Stimulated activated effector memory CD8-positive, alpha-beta T cell treated with anti-CD3 and anti-CD28 coated beads, Interleukin-12 subunit alpha, Interleukin-12 subunit beta, amount 100 ng/mL, for 72 hours (primary cell): ENCODE measurements around the gene POLR3E.
"Not testable (repeated sequence)": the region's sequence is repeated elsewhere in the genome, so short reads cannot be mapped to it uniquely, and the experiment has no call there.

Experiments
- ATAC-seq: fragments of 150-1000 bp; cut with Tn5 transposase; 2 replicates; pipeline ENCODE4 v1.10.0; 2021
- DNase-seq, 2 donors: peaks; one replicate each; pipeline ENCODE4 v3.0.0; 2021 to 2022; ENCODE audit warnings: low spot score in 2 of 2
- H3K27ac Mint-ChIP-seq: one replicate; pipeline ENCODE4 v1.8.0; 2022; ENCODE audit warnings: mild to moderate bottlenecking, mixed read lengths
- H3K36me3 Mint-ChIP-seq: one replicate; pipeline ENCODE4 v1.8.0; 2022; ENCODE audit warnings: mild to moderate bottlenecking, mixed read lengths
- H3K4me1 Mint-ChIP-seq: one replicate; pipeline ENCODE4 v1.8.0; 2022; ENCODE audit warnings: mixed read lengths
- H3K4me3 Mint-ChIP-seq: one replicate; pipeline ENCODE4 v1.8.0; 2022; ENCODE audit warnings: mild to moderate bottlenecking, mixed read lengths
- H3K9me3 Mint-ChIP-seq: one replicate; pipeline ENCODE4 v1.8.0; 2022; ENCODE audit warnings: mixed read lengths

The POLR3E gene

DNA sequence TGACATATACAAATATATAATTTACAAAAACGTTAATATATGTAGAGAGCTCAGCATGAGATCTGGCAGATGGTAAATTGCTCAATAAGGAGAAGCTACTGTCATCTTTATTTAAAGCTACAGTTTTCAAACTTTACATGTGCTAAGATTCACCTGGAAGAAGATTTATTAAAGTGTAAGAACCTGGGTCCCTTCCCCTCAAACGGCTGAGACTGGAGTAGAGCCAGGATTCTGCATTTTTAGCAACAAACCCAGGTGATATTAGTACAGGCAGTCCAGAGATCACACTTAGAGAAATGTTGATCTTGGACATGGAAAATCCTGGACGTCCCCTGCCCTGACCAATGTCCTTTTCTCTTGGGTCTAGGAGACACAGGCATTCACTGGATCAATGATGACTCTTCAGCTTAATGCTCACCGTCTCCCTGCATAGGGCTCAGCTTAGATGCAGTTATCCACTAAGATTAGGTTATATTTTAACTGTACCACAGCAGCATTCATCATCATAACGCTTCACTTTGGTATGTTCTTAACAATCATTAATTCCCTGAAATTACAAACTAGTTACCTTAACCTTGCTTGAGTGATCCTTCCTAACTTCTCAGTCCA, 56.8 kb downstream of the POLR3E start:
- Mint-ChIP-seq H3K27ac (peak overlapping the region; percentile 86), H3K4me3 (peak overlapping the region; percentile 11), H3K9me3 (no peaks in the 10 kb centered on the region), H3K4me1 (peaks cover 48% of the 10 kb centered on the region), H3K36me3 (peaks cover 23% of the 10 kb centered on the region)
- no peak for DNase-seq
- no peak for ATAC-seq

DNA sequence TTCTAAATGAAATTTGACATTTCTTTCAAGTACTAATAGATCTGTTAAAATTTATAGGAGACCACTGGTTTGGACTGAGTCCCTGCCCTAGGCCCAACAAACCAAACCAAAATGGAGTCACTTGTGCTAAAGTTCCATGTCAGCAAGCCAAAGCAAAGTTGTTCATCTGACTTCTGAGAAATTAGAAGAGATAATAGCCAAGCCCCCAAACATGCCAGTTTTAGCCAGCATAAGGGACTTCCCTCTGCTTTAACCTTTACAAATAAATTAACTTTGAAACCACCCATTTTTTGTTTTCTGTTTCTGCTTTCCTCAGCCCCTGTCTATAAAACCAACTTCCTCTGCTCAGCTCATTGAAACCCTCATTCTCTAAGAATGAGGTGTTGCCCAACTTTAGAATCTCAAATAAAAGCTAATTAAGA, 58.3 kb downstream of the POLR3E start:
- Mint-ChIP-seq H3K4me3 (no peak overlapping the region), H3K4me1 (peaks cover 57% of the 10 kb centered on the region)

DNA sequence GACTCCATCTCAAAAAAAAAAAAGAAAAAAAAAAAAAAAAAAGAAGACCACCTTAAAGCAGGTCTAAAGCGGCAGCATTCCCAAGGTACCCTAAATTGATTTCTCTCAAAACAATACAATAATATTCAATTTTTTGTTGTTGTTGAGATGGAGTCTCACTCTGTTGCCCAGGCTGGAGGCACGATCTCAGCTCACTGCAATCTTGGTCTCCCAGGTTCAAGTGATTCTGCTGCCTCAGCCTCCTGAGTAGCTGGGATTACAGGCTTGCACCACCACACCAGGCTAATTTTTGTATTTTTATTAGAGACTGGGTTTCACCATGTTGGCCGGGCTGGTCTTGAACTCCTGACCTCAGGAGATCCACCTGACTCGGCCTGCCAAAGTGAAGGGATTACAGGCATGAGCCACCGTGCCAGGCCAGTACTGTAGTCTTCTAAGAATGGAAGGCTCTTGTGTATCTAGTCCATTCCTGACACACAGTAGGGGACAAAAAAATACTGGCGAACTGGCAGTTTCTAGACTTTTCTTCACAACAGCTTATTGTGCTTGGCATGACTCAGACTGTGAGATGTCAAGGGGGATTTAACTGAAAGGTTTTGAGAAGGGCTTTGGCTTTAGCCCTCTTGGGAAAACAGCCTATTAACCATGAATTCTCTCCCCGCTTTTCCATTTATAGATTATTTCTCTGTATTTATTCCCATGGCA, 59.9 kb downstream of the POLR3E start:
- H3K9me3 Mint-ChIP-seq, result no peaks in the 10 kb centered on the region
- ATAC-seq (peak; percentile 64), DNase-seq (no peak)
- peaks cover 33% of the 10 kb centered on the region for H3K36me3 Mint-ChIP-seq
- H3K4me1 Mint-ChIP-seq, result peaks cover 64% of the 10 kb centered on the region
- peak overlapping the region; percentile 43 for H3K4me3 Mint-ChIP-seq
- H3K27ac Mint-ChIP-seq, result peak overlapping the region; percentile 94

More for the DNA sequence above, 58.3 kb downstream of the POLR3E start:
- DNase-seq (no peak), ATAC-seq (peak; percentile 36)
- peaks cover 17% of the 10 kb centered on the region for H3K36me3 Mint-ChIP-seq
- H3K27ac Mint-ChIP-seq, result peak overlapping the region; percentile 32
- H3K9me3 Mint-ChIP-seq, result no peaks in the 10 kb centered on the region

DNA sequence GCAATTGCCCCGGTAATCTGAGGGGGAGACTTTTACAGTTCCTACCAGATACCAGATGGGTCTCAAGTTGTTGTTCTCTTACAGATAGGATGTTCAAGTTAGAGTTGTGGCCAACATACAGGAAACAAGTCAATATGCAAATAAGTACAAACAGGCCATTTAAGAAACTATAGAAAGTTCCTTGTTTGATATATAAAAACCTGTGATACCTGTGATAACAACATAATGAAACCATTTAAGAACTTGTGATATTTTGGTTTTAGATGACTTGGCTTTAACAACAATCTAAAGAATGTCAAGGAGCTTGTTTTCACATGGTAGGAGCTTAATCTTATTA, 60.4 kb downstream of the POLR3E start:
- DNase-seq (no peak), ATAC-seq (peak; percentile 69)
- peaks cover 64% of the 10 kb centered on the region for H3K4me1 Mint-ChIP-seq
- H3K36me3 Mint-ChIP-seq, result peaks cover 38% of the 10 kb centered on the region
- H3K4me3 Mint-ChIP-seq, result peak overlapping the region; percentile 43
- H3K9me3 Mint-ChIP-seq, result no peaks in the 10 kb centered on the region
- H3K27ac Mint-ChIP-seq, result peak overlapping the region; percentile 94

DNA sequence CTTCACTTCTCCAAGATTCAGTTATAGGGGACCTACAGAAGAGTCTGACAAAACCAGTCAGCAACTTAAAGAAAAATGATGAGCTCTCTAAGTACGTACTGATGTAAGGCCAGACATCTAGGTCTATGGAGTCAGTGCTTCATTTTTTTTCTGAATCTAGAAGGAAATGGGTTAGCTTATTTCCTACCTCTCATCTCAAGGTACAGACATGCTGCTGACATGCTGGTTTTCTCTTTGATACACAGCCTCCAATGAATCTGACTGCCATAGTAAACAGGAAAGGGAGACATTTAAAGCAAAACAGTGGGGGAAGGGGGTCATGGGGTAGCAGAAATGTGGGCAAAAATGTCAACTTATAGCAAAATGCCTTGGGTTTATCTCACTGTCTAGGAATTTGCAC, 60.8 kb downstream of the POLR3E start:
- Mint-ChIP-seq H3K4me1 (peaks cover 63% of the 10 kb centered on the region), H3K27ac (peak overlapping the region; percentile 94), H3K9me3 (no peaks in the 10 kb centered on the region), H3K4me3 (peak overlapping the region; percentile 43), H3K36me3 (peaks cover 42% of the 10 kb centered on the region)
- ATAC-seq (peak; percentile 40), DNase-seq (no peak)

DNA sequence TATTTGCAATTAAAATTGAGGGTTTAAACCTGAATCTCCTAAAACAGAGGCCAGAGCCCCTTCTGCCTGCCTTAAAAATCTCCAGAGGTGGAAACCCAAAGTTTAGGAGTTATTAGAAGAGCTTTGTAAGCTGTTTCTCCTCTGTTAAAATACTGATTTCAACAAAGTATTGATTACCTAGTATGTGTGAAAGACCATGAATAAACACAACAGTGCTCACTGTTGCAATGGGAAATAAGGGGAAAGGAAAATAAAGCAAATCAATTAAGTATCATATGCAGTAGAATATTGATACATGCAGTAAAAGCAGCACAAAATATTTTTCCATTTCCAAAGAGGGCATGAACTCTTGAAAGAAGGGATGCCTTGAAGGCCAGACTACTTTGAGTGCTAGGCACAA, 62.5 kb downstream of the POLR3E start:
- Mint-ChIP-seq H3K9me3 (no peaks in the 10 kb centered on the region), H3K36me3 (peaks cover 59% of the 10 kb centered on the region), H3K4me1 (peaks cover 47% of the 10 kb centered on the region), H3K4me3 (no peak overlapping the region), H3K27ac (peak overlapping the region; percentile 94)
- DNase-seq (no peak), ATAC-seq (no peak)

DNA sequence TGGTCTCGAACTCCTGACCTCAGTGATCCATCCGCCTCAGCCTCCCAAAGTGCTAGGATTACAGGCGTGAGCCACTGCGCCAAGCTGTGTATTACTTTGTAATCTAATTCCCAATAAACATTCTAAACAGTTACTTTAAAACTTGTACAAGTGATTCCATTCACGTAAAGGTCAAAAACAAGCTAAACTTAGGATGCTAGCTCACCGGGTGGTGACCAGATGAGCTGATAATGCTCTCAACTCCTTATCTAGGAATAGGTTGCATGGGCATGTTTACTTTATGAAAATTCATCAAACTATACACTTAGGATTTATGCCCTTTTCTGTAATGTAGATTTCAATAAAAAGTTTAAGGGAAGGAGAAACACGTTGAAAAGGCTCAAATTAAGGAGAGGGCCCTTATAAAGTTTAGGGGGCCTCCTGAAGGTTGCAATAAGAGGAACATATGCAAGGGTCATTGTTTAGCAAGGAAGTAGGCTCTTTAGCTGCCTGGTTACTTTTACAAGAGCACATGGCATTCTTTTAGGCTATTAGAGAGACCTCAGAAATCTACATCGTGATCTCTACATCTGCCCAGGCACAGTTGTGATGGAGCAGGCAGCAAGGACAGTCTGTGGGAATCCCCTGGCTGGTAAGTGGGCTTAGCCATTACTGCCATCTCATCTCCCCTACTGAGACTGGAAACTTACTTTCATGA, 63.9 kb downstream of the POLR3E start:
- DNase-seq, result no peak
- H3K4me1 Mint-ChIP-seq, result peaks cover 47% of the 10 kb centered on the region
- H3K36me3 Mint-ChIP-seq, result peaks cover 62% of the 10 kb centered on the region
- no peaks in the 10 kb centered on the region for H3K9me3 Mint-ChIP-seq
- peak; percentile 55 for ATAC-seq
- H3K4me3 Mint-ChIP-seq, result no peak overlapping the region
- peak overlapping the region; percentile 82 for H3K27ac Mint-ChIP-seq

DNA sequence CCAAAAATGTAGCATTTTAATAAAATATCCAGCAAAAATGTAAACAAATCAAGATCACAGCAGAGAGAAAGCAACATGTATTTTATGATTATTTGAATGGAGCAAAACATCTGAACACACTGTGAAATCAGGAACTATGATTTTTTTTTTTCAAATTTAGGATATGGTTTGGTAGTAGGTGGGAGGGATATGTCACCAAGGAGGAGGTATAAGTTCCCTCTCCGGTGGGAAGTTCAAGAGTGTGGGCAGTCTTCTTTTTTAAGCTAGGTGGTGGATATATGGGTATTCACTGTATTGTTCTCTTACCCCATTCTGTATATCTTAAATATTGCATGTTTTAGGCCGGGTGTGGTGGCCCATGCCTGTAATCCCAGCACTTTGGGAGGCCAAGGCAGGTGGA, 67.0 kb downstream of the POLR3E start:
- H3K4me3 Mint-ChIP-seq, result no peak overlapping the region
- ATAC-seq (no peak), DNase-seq (no peak)
- H3K4me1 Mint-ChIP-seq, result peaks cover 49% of the 10 kb centered on the region
- H3K27ac Mint-ChIP-seq, result no peak overlapping the region
- peaks cover 65% of the 10 kb centered on the region for H3K36me3 Mint-ChIP-seq
- no peaks in the 10 kb centered on the region for H3K9me3 Mint-ChIP-seq

DNA sequence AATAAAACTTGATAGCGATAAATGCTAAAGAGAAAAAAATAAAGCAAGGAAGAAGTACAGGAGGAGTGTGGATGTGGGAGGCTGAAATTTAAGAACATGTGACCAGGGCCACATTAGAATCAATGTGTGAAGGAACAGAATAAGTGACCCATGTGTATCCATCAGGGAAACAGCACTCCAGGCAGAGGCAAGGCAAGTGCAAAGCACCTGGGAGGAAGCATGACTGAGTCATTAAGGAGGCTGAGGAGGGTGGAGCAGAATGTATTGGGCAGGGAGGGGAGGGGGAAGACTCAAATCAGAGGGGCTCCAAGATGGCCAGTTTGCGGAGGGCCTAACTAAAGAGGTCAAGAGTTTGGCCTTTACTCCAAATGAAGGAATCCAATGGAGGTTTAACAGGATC, 69.2 kb downstream of the POLR3E start:
- Mint-ChIP-seq H3K36me3 (peaks cover 48% of the 10 kb centered on the region), H3K9me3 (no peaks in the 10 kb centered on the region), H3K27ac (peak overlapping the region; percentile 58), H3K4me1 (peaks cover 53% of the 10 kb centered on the region), H3K4me3 (no peak overlapping the region)
- no peak for DNase-seq
- ATAC-seq, result no peak

DNA sequence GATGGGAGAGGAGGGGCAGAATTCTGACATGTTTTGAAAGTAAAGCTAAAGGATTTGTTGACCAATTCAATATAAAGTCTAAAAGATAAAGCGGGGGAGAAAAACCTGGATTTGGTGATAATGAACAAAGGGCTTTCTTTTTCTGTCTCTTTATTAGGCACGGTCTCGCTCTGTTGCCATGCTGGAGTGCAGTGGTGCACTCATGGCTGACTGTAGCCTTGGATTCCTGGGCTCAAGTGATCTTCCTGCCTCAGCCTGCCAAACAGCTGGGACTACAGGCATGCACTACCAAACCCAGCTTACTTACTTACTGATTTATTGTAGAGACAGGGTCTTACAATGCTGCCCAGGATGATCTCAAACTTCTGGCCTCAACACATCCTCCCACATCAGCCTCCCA, 69.7 kb downstream of the POLR3E start:
- Mint-ChIP-seq H3K4me3 (no peak overlapping the region), H3K27ac (peak overlapping the region; percentile 58), H3K9me3 (no peaks in the 10 kb centered on the region), H3K4me1 (peaks cover 56% of the 10 kb centered on the region), H3K36me3 (peaks cover 47% of the 10 kb centered on the region)
- no peak for ATAC-seq
- no peak for DNase-seq

DNA sequence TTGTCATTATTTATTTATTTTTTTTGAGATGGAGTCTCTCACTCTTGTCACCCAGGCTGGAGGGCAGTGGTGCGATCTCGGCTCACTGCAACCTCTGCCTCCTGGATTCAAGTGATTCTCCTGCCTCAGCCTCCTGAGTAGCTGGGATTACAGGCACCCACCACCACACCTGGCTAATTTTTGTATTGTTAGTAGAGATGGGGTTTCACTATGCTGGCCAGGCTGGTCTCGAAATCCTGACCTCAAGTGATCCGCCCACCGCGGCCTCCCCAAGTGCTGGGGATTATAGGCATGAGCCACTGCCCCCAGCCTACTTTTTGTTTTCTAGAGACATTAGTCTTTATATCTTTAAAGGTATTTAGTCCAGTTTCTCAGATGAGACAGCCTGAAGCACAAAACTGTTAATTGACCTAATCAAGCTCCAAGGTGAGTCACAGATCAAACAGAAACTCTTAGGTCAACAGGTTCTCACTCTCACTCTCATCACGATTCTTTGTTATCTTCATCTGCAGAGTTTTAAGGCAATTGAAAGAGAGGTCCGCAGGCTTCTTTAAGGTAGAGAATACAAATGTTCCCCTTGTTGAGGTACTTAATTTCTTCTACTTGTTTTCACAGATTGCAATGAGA, 71.1 kb downstream of the POLR3E start:
- peaks cover 69% of the 10 kb centered on the region for H3K4me1 Mint-ChIP-seq
- peaks cover 47% of the 10 kb centered on the region for H3K36me3 Mint-ChIP-seq
- not testable (repeated sequence) for H3K9me3 Mint-ChIP-seq, DNase-seq, ATAC-seq, H3K4me3 Mint-ChIP-seq
- H3K27ac Mint-ChIP-seq, result peak overlapping the region; percentile 40

DNA sequence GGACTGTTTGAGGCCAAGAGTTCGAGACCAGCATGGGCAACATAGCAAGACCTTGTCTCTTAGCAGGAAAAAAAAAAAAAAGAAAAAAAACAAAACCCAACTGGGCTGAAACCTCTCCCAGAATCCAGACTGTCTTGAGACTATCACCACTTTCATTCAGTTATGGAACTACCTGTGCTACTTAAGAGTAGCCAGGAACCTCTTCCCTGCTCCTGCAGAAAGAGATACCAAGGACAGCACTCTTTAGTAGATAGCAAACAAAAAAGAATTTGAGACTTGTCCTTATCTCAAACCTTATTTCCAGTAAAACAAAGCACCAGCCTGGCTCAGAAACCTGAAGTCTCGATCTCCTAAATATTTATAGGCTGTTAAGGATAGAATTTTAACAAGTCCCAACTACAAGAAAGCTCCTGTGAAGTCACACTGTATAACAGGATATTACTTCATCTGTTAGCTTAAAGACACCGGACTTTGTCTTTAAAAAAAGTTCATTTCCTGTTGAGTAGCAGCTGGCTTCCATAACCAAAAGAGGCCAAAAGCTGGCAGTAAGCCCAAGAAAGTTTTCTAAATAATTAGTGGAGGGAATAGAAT, 72.1 kb downstream of the POLR3E start:
- Mint-ChIP-seq H3K4me3 (peak overlapping the region; percentile 8), H3K27ac (peak overlapping the region; percentile 40), H3K36me3 (peaks cover 43% of the 10 kb centered on the region), H3K9me3 (no peaks in the 10 kb centered on the region), H3K4me1 (peaks cover 74% of the 10 kb centered on the region)
- ATAC-seq, result no peak
- DNase-seq, result no peak

DNA sequence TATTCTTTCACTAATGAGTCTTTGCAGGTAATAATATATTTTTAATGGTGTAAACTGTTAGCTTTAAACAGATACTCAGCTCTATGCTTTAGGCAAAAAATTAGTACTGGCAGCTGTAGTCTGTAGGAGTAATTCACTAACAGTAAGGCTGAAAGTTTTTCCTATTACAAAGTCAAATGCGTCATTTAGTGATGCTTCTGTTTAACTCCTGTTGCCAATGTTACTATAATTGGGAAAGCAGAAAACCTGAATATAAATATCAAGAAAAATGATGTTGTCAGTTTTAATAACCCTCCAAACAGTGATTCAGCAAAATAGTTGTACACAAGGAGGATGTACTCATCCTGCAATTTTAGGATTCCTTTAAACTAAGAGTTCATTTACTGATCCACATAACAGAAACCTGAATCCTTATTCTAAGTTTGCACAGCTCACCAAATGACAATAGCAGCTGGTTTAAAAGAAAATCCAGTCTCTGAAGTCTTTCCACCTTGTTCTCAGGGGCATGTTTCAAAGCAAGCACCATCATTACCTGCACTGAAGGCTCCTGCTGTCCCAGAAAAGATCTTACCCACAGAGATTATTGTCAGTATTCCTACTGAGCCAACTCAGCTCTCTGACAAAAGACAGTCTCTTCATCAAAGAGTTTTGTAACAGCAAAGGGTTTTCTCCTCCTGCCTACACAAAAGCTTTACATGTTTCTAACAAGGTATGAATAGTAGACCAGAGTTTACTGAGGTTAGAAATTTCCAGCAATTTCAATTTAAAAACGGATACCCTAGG, 73.0 kb downstream of the POLR3E start:
- peak overlapping the region; percentile 43 for H3K27ac Mint-ChIP-seq
- no peaks in the 10 kb centered on the region for H3K9me3 Mint-ChIP-seq
- H3K36me3 Mint-ChIP-seq, result peaks cover 40% of the 10 kb centered on the region
- H3K4me1 Mint-ChIP-seq, result peaks cover 69% of the 10 kb centered on the region
- H3K4me3 Mint-ChIP-seq, result no peak overlapping the region
- ATAC-seq (no peak), DNase-seq (no peak)

DNA sequence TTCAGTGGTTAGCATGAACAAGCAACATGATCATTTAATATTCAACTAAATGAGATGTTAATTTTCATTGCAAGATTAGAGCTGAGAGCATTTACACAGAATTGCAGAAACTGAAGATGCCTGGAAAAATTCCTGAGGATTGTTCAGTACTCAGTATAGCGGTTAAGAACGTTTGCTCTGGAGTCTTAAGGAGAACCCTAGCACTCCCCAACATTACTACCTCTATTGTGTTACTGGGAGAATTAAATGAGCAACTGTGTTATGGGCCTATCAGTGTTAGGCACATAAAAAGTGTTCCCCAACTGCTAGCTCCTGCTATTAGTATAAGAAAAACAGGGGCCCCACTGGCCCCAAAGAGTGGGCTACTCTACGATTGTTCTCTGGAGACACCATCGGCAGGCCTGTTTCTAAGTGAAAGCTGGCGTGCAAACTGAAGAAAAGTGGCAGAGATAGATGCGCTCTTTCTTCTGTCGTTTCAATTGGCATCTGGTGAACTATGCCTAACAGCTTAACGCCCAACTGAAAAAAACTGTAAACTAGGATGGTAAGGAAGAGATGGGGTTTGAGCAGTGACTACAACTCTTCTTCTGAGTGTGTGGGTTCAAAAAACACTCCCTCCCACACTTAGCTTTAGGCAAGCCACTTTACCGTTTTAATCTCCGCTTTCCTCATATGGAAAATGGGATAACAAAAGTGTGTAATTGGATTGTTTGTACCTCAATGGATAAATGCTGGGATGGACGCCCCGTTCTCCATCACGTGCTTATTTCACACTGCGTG, 75.9 kb downstream of the POLR3E start:
- no peak for DNase-seq
- no peaks in the 10 kb centered on the region for H3K9me3 Mint-ChIP-seq
- peak; percentile 26 for ATAC-seq
- peak overlapping the region; percentile 98 for H3K4me3 Mint-ChIP-seq
- H3K4me1 Mint-ChIP-seq, result peaks cover 54% of the 10 kb centered on the region
- peak overlapping the region; percentile 95 for H3K27ac Mint-ChIP-seq
- H3K36me3 Mint-ChIP-seq, result peaks cover 31% of the 10 kb centered on the region
